ENCODE measurements around the gene MORN5. TPM values are rescaled to one million over a fixed set of nuclear protein-coding genes. Genes with fewer than 3 reads are reported as not detected.

The MORN5 gene
- polyA plus RNA-seq, 1 donor from 2014 or later: not detected

DNA sequence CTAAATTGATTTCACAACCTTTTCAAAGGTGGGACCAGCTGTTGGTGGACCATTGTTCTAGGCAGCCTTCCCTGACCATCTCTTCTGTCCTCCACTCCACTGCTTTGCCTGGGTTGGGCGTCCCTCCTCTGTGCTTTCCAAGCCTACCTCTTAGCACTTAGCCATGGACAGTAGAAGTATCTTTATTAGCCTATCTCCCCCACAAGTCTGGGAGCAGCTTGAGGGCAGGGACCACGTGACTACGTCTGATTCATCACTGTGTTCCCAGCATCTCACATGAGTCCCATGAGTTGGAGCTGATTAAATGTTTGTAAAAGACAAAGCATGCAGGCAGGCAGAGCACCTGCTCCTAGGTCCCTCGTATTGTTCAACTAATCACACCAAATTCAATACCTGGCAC lies 20.9 kb downstream of the MORN5 start:
- no peaks in the 10 kb centered on the region for H3K9me2 ChIP-seq (ENCODE audit: insufficient read depth, low read length)
- H2AFZ ChIP-seq (ENCODE audit: low read depth, low read length): no peak overlapping the region
- no peak overlapping the region for H3K4me2 ChIP-seq (ENCODE audit: low read length)
- no peak overlapping the region for H3K4me3 ChIP-seq (ENCODE audit: low read length)
- H4K20me1 ChIP-seq (ENCODE audit: insufficient read depth): no peaks in the 10 kb centered on the region
- TF ChIP-seq POLR2AphosphoS5 (IDR thresholded peaks at IDR 0.05): no peak
- TF ChIP-seq, protein P1, sequence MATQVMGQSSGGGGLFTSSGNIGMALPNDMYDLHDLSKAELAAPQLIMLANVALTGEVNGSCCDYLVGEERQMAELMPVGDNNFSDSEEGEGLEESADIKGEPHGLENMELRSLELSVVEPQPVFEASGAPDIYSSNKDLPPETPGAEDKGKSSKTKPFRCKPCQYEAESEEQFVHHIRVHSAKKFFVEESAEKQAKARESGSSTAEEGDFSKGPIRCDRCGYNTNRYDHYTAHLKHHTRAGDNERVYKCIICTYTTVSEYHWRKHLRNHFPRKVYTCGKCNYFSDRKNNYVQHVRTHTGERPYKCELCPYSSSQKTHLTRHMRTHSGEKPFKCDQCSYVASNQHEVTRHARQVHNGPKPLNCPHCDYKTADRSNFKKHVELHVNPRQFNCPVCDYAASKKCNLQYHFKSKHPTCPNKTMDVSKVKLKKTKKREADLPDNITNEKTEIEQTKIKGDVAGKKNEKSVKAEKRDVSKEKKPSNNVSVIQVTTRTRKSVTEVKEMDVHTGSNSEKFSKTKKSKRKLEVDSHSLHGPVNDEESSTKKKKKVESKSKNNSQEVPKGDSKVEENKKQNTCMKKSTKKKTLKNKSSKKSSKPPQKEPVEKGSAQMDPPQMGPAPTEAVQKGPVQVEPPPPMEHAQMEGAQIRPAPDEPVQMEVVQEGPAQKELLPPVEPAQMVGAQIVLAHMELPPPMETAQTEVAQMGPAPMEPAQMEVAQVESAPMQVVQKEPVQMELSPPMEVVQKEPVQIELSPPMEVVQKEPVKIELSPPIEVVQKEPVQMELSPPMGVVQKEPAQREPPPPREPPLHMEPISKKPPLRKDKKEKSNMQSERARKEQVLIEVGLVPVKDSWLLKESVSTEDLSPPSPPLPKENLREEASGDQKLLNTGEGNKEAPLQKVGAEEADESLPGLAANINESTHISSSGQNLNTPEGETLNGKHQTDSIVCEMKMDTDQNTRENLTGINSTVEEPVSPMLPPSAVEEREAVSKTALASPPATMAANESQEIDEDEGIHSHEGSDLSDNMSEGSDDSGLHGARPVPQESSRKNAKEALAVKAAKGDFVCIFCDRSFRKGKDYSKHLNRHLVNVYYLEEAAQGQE (IDR thresholded peaks at IDR 0.05; ENCODE audit: borderline replicate concordance): no peak
- TF ChIP-seq, protein P2, sequence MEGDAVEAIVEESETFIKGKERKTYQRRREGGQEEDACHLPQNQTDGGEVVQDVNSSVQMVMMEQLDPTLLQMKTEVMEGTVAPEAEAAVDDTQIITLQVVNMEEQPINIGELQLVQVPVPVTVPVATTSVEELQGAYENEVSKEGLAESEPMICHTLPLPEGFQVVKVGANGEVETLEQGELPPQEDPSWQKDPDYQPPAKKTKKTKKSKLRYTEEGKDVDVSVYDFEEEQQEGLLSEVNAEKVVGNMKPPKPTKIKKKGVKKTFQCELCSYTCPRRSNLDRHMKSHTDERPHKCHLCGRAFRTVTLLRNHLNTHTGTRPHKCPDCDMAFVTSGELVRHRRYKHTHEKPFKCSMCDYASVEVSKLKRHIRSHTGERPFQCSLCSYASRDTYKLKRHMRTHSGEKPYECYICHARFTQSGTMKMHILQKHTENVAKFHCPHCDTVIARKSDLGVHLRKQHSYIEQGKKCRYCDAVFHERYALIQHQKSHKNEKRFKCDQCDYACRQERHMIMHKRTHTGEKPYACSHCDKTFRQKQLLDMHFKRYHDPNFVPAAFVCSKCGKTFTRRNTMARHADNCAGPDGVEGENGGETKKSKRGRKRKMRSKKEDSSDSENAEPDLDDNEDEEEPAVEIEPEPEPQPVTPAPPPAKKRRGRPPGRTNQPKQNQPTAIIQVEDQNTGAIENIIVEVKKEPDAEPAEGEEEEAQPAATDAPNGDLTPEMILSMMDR (IDR thresholded peaks at IDR 0.05; ENCODE audit: poor library complexity, severe bottlenecking): no peak
- no peak for TF ChIP-seq MXI1 (conservative IDR thresholded peaks at IDR 0.05; ENCODE audit: poor library complexity, severe bottlenecking)
- TF ChIP-seq EP300 (conservative IDR thresholded peaks at IDR 0.05; ENCODE audit: poor library complexity, severe bottlenecking): no peak
- no peak for TF ChIP-seq EZH2 (IDR thresholded peaks at IDR 0.05; ENCODE audit: borderline replicate concordance, insufficient read depth, low read length, poor library complexity, severe bottlenecking)
- TF ChIP-seq SMC3 (conservative IDR thresholded peaks at IDR 0.05; ENCODE audit: poor library complexity): no peak
- no peak for TF ChIP-seq TAF1 (IDR thresholded peaks at IDR 0.05; ENCODE audit: low read depth)
- TF ChIP-seq RAD21 (conservative IDR thresholded peaks at IDR 0.05): no peak
- no peaks in the 10 kb centered on the region for H3F3A ChIP-seq (ENCODE audit: insufficient read depth, low read length, poor library complexity, severe bottlenecking)
- no peaks in the 10 kb centered on the region for H3K79me2 ChIP-seq (replicated peaks; ENCODE audit: insufficient read depth, low read length)
- no peaks in the 10 kb centered on the region for H3K36me3 ChIP-seq (ENCODE audit: insufficient read depth, low read length)
- no peak overlapping the region for H3K27ac ChIP-seq (ENCODE audit: low read length)
- no peaks in the 10 kb centered on the region for H3K27me3 ChIP-seq (ENCODE audit: insufficient read depth, low read depth, low read length)
- H3K9me3 ChIP-seq (ENCODE audit: low read length): no peaks in the 10 kb centered on the region
- no peak overlapping the region for H3K9ac ChIP-seq (ENCODE audit: low read length)

GRCh38 chr9:122183501-122183900 lies 23.8 kb downstream of the MORN5 start:
- Histone ChIP-seq H3K9ac (ENCODE audit: low read length) (no peak overlapping the region), H3K79me2 (replicated peaks; ENCODE audit: insufficient read depth, low read length) (no peaks in the 10 kb centered on the region), H3K4me3 (ENCODE audit: low read length) (no peak overlapping the region), H2AFZ (ENCODE audit: low read depth, low read length) (no peak overlapping the region), H4K20me1 (ENCODE audit: insufficient read depth) (no peaks in the 10 kb centered on the region), H3K36me3 (ENCODE audit: insufficient read depth, low read length) (no peaks in the 10 kb centered on the region), H3K27ac (ENCODE audit: low read length) (no peak overlapping the region), H3K9me3 (ENCODE audit: low read length) (no peaks in the 10 kb centered on the region), H3K27me3 (ENCODE audit: insufficient read depth, low read depth, low read length) (no peaks in the 10 kb centered on the region), H3F3A (ENCODE audit: insufficient read depth, low read length, poor library complexity, severe bottlenecking) (no peaks in the 10 kb centered on the region), H3K4me2 (ENCODE audit: low read length) (no peak overlapping the region), H3K9me2 (ENCODE audit: insufficient read depth, low read length) (no peaks in the 10 kb centered on the region)
- no peak for TF ChIP-seq MXI1 (conservative IDR thresholded peaks at IDR 0.05; ENCODE audit: poor library complexity, severe bottlenecking)
- no peak for TF ChIP-seq EZH2 (IDR thresholded peaks at IDR 0.05; ENCODE audit: borderline replicate concordance, insufficient read depth, low read length, poor library complexity, severe bottlenecking)
- TF ChIP-seq POLR2AphosphoS5 (IDR thresholded peaks at IDR 0.05): no peak
- no peak for TF ChIP-seq TAF1 (IDR thresholded peaks at IDR 0.05; ENCODE audit: low read depth)
- TF ChIP-seq EP300 (conservative IDR thresholded peaks at IDR 0.05; ENCODE audit: poor library complexity, severe bottlenecking): no peak

Data from neural cell (in vitro differentiated cells).